ENCODE measurements around the gene RAB3D.
"Not testable (repeated sequence)": the region's sequence is repeated elsewhere in the genome, so short reads cannot be mapped to it uniquely, and the experiment has no call there.

RAB3D gene

DNA sequence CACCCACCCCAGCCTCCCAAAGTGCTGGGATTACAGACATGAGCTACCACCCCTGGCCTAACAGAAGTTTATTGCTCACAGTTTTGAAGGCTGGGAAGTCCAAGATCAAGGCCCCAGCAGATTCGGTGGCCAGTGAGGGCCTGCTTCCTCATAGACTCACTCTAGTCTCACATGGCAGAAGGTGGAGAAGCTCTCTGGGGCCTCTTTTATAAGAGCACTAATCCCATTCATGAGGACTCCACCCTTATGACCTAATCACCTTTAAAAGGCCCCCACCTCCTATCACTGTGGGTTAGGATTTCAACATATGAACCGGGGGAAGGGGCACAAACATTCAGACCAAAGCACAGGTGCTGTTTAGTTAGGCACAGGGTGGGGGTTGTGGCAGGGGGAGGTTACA, 28.1 kb upstream of the RAB3D start:
- DNase-seq (ENCODE audit: low spot score), result no peak
- no peak for FAIRE-seq

- DNase-seq (ENCODE audit: low spot score), result no peak
- FAIRE-seq, result no peak
Observed at GRCh38 chr19:11365557-11366117, 26.2 kb upstream of the RAB3D start.

DNA sequence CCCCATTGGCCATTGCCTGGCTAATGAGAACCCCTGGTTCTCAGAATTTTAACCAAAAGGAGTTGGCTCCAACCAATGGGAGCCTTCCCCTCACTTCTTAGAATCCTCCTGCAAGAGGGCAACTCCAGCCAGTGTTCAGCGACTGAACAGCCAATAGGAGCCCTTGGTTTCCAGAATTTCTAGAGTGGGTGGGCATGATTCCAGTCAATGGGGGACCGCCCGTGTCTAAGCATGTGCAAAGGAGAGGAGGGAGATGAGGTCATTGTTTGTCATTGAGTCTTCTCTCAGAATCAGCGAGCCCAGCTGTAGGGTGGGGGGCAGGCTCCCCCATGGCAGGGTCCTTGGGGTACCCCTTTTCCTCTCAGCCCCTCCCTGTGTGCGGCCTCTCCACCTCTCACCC, 25.5 kb upstream of the RAB3D start:
- no peak for DNase-seq (ENCODE audit: low spot score)
- no peak for FAIRE-seq

GRCh38 chr19:11364296-11364904, 24.9 kb upstream of the RAB3D start:
- FAIRE-seq (no peak), DNase-seq (ENCODE audit: low spot score) (no peak)

DNA sequence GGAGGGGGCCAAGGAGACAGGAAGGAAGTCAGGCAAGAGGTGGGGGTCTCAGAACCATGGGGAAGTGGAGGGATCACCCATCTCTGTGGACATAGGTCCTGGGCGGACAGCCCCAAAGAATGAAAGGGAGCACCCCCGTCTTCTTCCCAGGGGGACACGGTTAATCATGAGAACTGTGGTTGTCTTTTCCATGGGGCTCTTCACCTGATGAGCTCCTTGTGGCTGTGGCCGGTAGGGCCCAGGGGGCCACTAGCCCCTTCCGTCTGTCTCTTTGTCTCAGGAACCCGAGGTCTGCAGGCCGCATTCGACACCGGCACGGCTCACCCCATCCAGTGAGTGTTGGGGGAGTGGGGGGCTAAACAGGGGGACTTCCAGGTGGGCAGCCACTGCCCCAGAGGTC, 24.4 kb upstream of the RAB3D start:
- no peak for FAIRE-seq
- no peak for DNase-seq (ENCODE audit: low spot score)

DNA sequence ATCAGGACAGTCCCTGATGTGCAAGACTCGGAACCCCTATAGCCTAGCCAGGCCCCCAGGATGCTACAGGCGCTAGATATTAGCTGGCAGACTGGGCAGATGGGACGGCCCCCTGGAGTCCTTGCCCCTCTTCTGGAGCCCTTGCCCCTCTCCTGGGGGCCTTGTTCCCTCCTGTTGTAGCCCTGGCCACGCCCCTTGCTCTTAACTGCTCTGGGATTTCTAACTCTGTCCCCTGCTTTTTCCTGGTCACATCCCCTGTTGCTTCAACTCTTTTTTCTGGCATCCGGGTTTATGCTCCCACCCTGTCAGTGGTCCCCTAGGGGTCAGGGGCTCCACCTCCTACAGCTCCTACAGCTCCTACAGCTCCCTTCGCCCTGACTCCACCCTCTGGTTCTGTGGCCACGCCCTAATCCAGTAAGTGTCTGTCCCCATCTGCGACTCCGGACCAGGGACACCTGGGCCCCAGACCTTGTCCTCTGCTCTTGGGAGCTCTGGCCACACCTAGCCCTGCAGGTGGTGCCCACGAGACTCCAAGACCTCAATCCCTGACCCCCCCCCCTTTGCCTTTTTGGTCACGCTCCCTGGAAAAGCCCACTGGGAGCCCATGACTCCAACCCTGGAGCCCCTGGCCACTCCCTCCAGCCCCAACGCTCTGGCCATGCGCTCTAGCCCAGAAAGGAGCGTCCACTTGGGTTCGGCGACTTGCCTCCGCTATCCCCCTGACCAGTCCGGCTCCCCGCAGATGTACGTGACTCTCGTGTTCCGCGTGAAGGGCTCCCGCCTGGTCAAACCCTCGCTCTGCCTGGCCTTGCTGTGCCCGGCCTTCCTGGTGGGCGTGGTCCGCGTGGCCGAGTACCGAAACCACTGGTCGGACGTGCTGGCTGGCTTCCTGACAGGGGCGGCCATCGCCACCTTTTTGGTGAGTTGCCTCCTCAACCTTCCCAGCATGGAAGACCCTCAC, 22.6 kb upstream of the RAB3D start:
- DNase-seq (ENCODE audit: low spot score) (no peak), FAIRE-seq (no peak)

- DNase-seq (ENCODE audit: low spot score) (no peak), FAIRE-seq (no peak)
Observed at GRCh38 chr19:11361037-11361770, 21.7 kb upstream of the RAB3D start.

DNA sequence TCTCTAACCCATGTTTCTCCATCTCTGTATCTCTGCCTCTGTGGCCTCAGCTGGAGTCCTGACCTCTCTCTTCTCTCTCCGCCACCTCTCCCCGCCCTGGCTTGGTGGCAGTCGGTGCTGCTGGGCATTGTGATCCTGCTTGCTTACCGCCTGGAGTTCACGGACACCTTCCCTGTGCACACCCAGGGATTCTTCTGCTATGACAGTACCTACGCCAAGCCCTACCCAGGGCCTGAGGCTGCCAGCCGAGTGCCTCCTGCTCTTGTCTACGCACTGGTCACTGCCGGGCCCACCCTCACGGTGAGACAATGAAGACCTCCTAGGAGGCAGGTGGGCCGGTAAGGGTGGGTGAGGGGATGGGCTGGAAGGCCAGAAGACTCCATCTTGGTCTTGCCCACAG, 20.0 kb upstream of the RAB3D start:
- DNase-seq (ENCODE audit: low spot score) (no peak), FAIRE-seq (no peak)

DNA sequence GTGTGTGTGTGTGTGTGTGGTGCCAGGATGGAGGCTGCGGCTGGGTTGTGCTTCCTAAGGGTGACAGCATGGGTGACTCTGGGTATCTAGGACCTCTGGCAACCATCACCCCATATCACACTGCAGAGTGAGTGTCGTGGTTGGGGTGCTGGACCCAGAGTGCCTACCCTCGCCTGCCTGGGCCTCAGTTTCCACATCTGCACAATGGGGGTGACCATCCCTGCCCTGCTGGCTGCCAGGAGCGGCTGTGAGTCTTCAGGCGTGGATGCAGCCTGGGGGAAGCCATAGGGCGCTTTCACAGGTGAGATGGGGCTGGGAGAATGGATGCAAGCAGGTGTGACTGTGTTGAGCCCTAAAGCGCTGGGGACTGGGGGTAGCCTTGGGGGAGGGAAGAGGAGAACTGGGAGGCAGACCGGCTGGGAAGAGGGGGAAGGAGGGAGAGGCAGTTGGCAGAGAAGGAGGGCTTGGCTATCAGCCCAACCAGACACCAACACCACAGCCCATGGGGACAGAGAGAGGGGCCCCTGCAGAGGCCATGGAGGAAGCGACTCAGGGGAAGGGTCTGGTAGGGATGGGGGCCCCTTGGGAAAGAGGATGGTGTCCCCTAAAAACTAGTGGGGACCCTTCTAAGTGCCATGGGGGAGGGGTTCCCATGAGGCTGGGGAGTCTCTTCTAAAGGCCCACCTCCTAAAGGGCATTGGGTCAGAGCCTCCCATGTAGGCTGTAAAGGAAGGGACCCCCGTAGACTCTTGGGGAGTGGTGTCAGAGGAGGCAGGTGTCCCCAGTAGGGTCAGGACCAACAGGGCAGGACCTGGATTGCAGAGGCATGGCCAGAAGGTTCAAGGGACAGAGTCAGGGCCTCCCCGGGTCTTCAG, 17.5 kb upstream of the RAB3D start:
- DNase-seq (ENCODE audit: low spot score) (no peak), FAIRE-seq (no peak)

DNA sequence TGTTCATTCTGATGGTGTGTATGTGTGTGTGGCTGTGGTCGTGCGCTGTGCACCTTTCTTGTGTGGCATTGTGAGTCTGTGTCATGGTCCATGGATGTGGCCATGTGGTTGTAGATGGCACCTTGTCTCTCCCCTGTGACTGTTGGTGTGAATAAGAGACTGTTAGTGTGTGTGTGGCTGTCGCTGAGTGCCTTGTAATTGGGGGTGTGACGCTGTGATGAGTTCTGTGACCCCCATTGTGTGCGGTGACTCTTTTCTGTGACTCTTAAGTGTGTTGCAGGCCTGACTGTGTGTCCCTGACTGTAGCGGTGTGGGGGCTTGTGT, 16.6 kb upstream of the RAB3D start:
- FAIRE-seq (peak; percentile 55), DNase-seq (ENCODE audit: low spot score) (no peak)

DNA sequence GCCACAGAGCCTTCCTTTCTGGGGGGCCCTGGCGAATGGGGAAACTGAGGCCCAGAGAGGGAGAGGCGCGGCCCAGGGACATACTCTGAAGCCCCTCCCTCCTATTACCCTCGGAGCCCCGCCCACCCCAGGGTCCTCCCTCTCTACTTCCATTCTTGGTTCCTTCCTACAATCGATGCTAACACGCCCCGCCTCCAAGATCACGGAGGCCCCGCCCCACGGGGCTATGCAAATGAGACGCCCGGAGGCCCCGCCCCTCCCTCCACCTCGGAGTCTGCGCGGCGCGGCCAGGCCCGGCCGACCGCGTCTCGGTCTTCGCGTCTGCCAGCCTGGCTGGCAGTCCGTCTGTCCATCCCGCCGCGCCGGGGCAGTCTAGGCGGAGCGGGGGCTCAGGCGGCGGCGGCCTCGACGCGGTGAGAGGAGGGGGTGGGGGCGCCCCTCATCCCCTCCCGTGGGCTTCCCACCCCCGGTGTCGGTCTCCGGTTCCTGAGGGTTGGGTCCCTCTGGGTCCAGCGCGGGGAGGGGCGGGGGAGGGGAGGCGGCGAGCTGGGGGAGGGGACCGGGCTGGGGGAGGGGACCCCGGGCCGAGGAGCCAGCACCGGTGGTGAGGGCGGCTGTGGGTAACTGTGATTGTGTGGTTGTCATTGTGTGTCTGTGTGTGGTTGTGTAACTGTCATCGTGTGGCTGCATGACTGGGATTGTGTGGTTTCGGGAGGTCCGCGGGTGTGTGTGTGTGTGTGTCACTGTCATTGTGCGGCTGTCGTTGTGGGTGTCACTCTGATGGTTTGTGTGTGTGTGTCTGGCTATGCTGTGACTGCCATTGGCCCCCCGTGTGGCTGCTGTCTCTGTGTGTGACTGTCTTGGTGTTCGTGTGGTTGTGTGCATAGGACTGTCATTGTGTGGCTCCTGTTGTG, 16.0 kb upstream of the RAB3D start, which contains the start of gene PLPPR2:
TSS of gene PLPPR2 (plus strand) at position 273 of the 914 bp plus-strand sequence. CDS start 2,242 bp downstream, outside the sequence.
- peak; percentile 78 for DNase-seq (ENCODE audit: low spot score)
- FAIRE-seq, result no peak

- DNase-seq (ENCODE audit: low spot score); FAIRE-seq: not testable (repeated sequence)
Observed at GRCh38 chr19:11354102-11354501, 14.6 kb upstream of the RAB3D start.

GRCh38 chr19:11349171-11349570, 9.7 kb upstream of the RAB3D start:
- FAIRE-seq, result no peak
- no peak for DNase-seq (ENCODE audit: low spot score)

DNA sequence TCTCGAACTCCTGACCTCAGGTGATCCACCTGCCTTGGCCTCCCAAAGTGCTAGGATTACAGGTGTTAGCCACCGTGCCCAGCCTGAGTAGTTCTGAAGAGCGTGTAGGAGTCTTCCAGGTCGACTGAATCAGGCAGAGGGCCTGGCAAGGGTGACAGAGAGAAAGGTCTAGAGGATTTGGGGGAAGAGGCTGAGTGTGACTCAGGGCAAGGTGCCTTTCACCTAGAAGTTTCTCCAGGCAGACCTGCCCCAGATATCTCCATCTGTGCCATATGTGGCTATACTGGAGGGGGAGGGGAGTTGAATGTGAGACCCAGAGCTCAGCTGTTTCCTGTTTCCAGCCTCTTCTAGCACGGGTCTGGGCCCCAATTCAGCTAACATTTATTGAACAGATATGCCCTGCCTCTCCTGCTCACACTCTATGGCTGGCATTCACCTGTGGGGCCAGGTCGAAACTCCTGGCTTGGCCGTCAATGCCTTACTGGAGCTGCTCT, 8.1 kb upstream of the RAB3D start:
- no peak for DNase-seq (ENCODE audit: low spot score)

DNA sequence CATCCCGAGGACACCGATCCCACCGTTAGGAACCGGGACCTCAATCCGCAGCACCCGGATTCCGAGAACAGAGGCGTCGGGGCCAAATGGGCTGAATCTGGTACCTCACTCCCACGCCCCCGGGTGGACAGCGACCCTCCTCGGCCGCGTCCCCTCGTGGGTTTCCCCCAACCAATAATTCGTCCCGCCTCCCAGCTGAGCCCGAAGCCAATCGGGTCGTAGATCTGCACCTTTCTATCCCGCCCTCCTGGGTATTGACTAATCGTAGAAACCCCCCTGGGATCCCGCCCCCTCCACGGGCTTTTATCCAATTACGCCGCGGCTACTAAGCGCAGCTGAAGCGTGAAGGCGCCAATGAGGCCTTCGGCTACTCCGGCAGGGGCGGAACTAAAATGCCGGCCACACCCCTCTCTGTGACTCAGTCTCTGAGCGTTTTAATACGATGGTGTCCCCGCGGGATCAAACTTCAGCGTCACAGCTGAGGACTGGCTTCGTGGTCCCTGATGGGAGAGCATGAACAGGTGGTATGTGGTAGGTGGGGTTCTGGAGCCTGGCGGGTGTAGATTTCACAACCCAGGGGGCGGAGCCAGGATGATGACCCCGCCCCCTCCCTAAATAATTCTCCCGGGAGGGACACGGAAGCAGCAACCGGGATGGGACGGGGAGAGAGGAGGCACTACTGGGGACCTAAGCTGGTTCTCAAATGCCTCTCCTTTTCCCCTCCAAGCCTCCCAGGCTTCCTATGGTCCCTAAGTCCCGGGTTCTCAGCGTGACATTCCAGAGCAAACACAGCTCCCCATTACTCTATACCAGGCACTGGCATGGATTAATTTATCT, 6.9 kb upstream of the RAB3D start, which contains the start of the genes CCDC159 and TMEM205:
TSS of gene CCDC159 (plus strand) at position 416 of the 837 bp plus-strand sequence. CDS start at position 504, 88 bp downstream.
TSS of gene TMEM205 (minus strand) at position 165 of the 837 bp plus-strand sequence. CDS start 649 bp downstream, outside the sequence.
- DNase-seq (ENCODE audit: low spot score) (peak; percentile 93), FAIRE-seq (no peak)

More for the DNA sequence above, 8.1 kb upstream of the RAB3D start:
- no peak for FAIRE-seq

DNA sequence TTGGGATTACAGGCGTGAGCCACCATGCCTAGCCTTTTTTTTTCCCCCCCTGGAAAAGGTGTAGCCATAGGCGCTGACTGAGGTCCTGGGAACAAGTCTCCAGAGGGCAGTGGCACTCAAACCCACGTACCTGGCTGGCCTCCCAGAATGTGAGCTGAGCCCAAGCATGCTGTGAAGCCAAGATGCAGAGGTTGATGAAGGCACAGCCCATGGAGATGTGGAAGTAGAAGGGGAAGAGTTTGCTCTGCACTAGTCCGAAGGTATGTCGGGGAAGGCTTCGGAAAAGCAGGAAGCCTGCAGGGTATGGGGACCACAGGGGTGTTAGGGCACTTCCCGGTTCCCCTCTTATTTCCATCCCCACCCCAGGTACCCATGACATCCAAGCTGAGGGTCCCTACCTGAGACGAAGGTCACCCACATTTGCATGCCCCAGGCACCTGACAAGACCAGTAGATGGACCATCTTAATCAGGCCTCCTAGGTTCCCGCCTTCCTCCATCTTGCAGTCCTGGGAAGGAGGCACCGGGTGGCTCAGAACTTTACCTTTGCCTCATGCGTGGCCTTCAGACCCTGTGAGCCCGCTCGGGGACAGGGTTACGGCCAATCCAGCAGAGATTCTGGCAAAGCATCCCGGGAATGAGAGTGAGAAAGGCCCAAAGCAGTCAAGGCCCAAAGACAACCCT, 5.8 kb upstream of the RAB3D start:
- FAIRE-seq, result no peak
- DNase-seq (ENCODE audit: low spot score), result no peak

DNA sequence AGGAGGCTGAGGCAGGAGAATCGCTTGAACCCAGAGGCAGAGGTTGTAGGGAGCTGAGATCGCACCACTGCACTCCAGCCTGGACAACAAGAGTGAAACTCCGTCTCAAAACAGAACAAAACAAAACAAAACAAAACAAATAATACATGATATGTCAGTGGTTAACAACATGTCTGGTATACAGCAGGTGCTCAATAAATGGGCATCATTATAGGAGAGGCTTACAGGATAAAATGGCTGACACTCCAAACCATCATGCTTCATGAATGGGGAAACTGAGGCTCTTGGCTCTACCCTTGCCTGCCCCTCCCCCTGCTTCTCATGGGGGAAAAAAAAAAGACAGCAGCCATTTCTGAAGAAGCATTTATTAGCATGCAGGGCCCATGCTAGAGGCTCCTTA, 3.0 kb upstream of the RAB3D start:
- no peak for FAIRE-seq

DNA sequence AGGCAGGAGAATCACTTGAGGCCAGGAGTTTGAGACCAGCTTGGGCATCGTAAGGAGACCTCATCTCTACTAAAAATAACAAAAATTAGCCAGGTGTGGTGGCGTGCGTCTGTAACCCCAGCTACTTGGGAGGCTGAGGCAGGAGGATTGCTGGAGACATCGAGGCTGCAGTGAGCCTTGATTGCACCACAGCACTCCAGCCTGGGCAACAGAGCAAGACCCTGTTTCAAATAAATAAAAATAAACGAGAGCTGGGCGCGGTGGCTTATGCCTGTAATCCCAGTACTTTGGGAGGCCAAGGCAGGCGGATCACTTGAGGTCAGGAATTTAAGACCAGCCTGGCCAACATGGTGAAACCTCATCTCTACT, 626 bp upstream of the RAB3D start:
- not testable (repeated sequence) for FAIRE-seq; DNase-seq (ENCODE audit: low spot score)

More for the DNA sequence above, 3.0 kb upstream of the RAB3D start:
- DNase-seq (ENCODE audit: low spot score), result no peak

All from urothelium cell line (cell line).